Fibroblast of skin of right biceps (primary cell): Measurements from ENCODE around the gene CTSC.

Source experiments
- DNase-seq: peaks from one replicate; pipeline ENCODE4 v3.0.0-alpha.2; 2013

CTSC gene

GRCh38 chr11:88280673-88281316 lies 56.7 kb downstream of the CTSC start:
- DNase-seq = no peak

GRCh38 chr11:88277349-88277915 lies 60.1 kb downstream of the CTSC start:
- DNase-seq = no peak

- no peak for DNase-seq
Measured at GRCh38 chr11:88275636-88276035, 61.9 kb downstream of the CTSC start.

GRCh38 chr11:88266919-88267318 lies 70.6 kb downstream of the CTSC start:
- DNase-seq = no peak

- no peak for DNase-seq
Measured at GRCh38 chr11:88266157-88266556, 71.4 kb downstream of the CTSC start.

- DNase-seq = peak; percentile 5
Measured at GRCh38 chr11:88259431-88259830, 78.1 kb downstream of the CTSC start.

GRCh38 chr11:88252208-88252607 lies 85.3 kb downstream of the CTSC start:
- no peak for DNase-seq

- DNase-seq = no peak
Measured at GRCh38 chr11:88250566-88251242, 86.8 kb downstream of the CTSC start.

GRCh38 chr11:88249706-88250105 lies 87.8 kb downstream of the CTSC start:
- DNase-seq = no peak

- DNase-seq = peak; percentile 92
Measured at GRCh38 chr11:88246696-88247095, 90.8 kb downstream of the CTSC start.

GRCh38 chr11:88245576-88245975 lies 92.0 kb downstream of the CTSC start:
- peak; percentile 35 for DNase-seq
